HCT116 (cell line): ENCODE data around the gene IER3. TPM values are rescaled to one million over a fixed set of nuclear protein-coding genes. Genes with fewer than 3 reads are reported as not detected.
"Not testable (repeated sequence)": the region's sequence is repeated elsewhere in the genome, so short reads cannot be mapped to it uniquely, and the experiment has no call there.

Source experiments
- ATAC-seq: fragments of 200-7000 bp; cut with Tn5 transposase; 2 replicates; pipeline ENCODE4 v1.9.1; 2020; ENCODE audit warnings: mild to moderate bottlenecking, moderate library complexity
- BruUV-seq: library from RNA; stranded (reverse); fragments of 400-500 nt; replicated peaks from 2 replicates; lab custom pipeline; 2021; lab: Mats Ljungman, UMichigan
- CTCF ChIA-PET: fragments of 300-600 bp; sonication (Branson Sonifier 250); formaldehyde crosslinking; loops from one replicate; lab custom pipeline; 2021; ENCODE audit warnings: antibody characterized with exemption; lab: Charles Lee
- POLR2A ChIA-PET: fragments of 300-600, 350-600 bp; sonication (Branson Sonifier 250); formaldehyde crosslinking; loops from one replicate; lab custom pipeline; 2021; ENCODE audit warnings: antibody characterized with exemption; lab: Charles Lee
- RAD21 ChIA-PET, 2 experiments: fragments of 300-600 bp; sonication (Branson Sonifier 250); formaldehyde crosslinking; loops; one replicate each; lab custom pipeline; 2023; ENCODE audit warnings: low total read pairs in 2 of 2; ENCODE audit not compliant: uncharacterized antibody in 2 of 2, unreplicated experiment in 2 of 2, low non-redundant PET in 1 of 2; lab: Charles Lee
- DNase-seq: peaks from one replicate; pipeline ENCODE4 v3.0.0-alpha.2; 2010; ENCODE audit warnings: low read depth, low spot score
- H2AFZ ChIP-seq: fragments of 200-600 bp; shearing (Covaris generic), sonication (generic); 2 replicates; pipeline ENCODE4 v1.6.1; 2017; ENCODE audit warnings: low read depth, mixed run types, mixed read lengths, antibody characterized with exemption, low read length; ENCODE audit not compliant: poor library complexity, severe bottlenecking
- H3K27ac ChIP-seq: 2 replicates; pipeline ENCODE4 v1.5.1; 2012; ENCODE audit warnings: low read depth, low read length
- H3K27me3 ChIP-seq: fragments of 200-600 bp; sonication (generic); 2 replicates; pipeline ENCODE4 v1.6.1; 2016; ENCODE audit warnings: mixed run types, low read length, mixed read lengths; ENCODE audit not compliant: insufficient read depth
- H3K36me3 ChIP-seq, 2 experiments: fragments of 200-500 bp in 1 of 2; fragments of 200-600 bp in 1 of 2; sonication (Bioruptor generic) in 1 of 2; sonication (generic) in 1 of 2; 2 replicates each; pipeline versions ENCODE4 v1.5.1 to v1.6.1; 2014 to 2016; ENCODE audit warnings: low read length in 2 of 2, inconsistent platforms in 1 of 2, mixed read lengths in 1 of 2, mixed run types in 1 of 2; ENCODE audit not compliant: insufficient read depth in 2 of 2, control insufficient read depth in 1 of 2
- H3K4me1 ChIP-seq, 2 experiments: fragments of 200-600 bp in 1 of 2; sonication (generic) in 1 of 2; 2 replicates each; pipeline versions ENCODE4 v1.5.1 to v1.6.1; 2012 to 2017; ENCODE audit warnings: low read length in 2 of 2, inconsistent platforms in 1 of 2, mild to moderate bottlenecking in 1 of 2, mixed read lengths in 1 of 2, mixed run types in 1 of 2, moderate library complexity in 1 of 2; ENCODE audit not compliant: insufficient read depth in 2 of 2, control insufficient read depth in 1 of 2
- H3K4me2 ChIP-seq: fragments of 200-600 bp; sonication (generic); 2 replicates; pipeline ENCODE4 v1.6.1; 2017; ENCODE audit warnings: mixed run types, low read length, mixed read lengths
- H3K4me3 ChIP-seq, 2 experiments: fragments of 200-600 bp in 1 of 2; sonication (generic) in 1 of 2; replicated peaks in 1 of 2; 2 replicates each; pipeline ENCODE4 v1.5.1; 2011 to 2016; ENCODE audit warnings: low read length in 2 of 2, control low read depth in 1 of 2, low read depth in 1 of 2, mild to moderate bottlenecking in 1 of 2, mixed read lengths in 1 of 2, mixed run types in 1 of 2
- H3K79me2 ChIP-seq: fragments of 200-600 bp; sonication (generic); 2 replicates; pipeline ENCODE4 v1.6.1; 2017; ENCODE audit warnings: mild to moderate bottlenecking, mixed run types, low read length, moderate library complexity, mixed read lengths; ENCODE audit not compliant: insufficient read depth
- H3K9ac ChIP-seq: fragments of 200-600 bp; sonication (generic); 2 replicates; pipeline ENCODE4 v1.6.1; 2016; ENCODE audit warnings: low read length, mixed read lengths
- H3K9me2 ChIP-seq: fragments of 200-600 bp; sonication (generic), shearing (Covaris generic); 2 replicates; pipeline ENCODE4 v1.6.1; 2017; ENCODE audit warnings: mixed run types, mild to moderate bottlenecking, moderate library complexity; ENCODE audit not compliant: insufficient read depth
- H3K9me3 ChIP-seq, 2 experiments: fragments of 200-500 bp in 1 of 2; fragments of 200-600 bp in 1 of 2; sonication (Bioruptor generic) in 1 of 2; sonication (generic) in 1 of 2; 2 replicates each; pipeline ENCODE4 v1.6.1; 2014 to 2017; ENCODE audit warnings: low read length in 2 of 2, mixed read lengths in 2 of 2, inconsistent platforms in 1 of 2, low read depth in 1 of 2, mild to moderate bottlenecking in 1 of 2, mixed run types in 1 of 2, moderate library complexity in 1 of 2; ENCODE audit not compliant: control insufficient read depth in 1 of 2, insufficient read depth in 1 of 2
- H4K20me1 ChIP-seq: fragments of 200-600 bp; sonication (generic), shearing (Covaris generic); 2 replicates; pipeline ENCODE4 v1.6.1; 2017; ENCODE audit warnings: mixed run types, mild to moderate bottlenecking, moderate library complexity; ENCODE audit not compliant: insufficient read depth
- SP1 ChIP-seq: IDR thresholded peaks from 2 replicates; pipeline ENCODE4 v1.6.1; 2012; ENCODE audit warnings: low read depth
- ZFX ChIP-seq: fragments of 450-650 bp; IDR thresholded peaks from 2 replicates; pipeline ENCODE4 v1.6.1; 2017
- intact Hi-C: fragments of 100-400 bp; cut with micrococcal nuclease; formaldehyde crosslinking; loops from 2 replicates; pipeline ENCODE4 v1.10.0; 2022
- total RNA-seq: library from RNA; stranded (reverse); gene quantifications from one replicate; pipeline ENCODE4 v1.2.1, GENCODE V29; 2021; ENCODE audit not compliant: unreplicated experiment

The IER3 gene
- total RNA-seq, 1 experiment from 2014 or later = 952 TPM

DNA sequence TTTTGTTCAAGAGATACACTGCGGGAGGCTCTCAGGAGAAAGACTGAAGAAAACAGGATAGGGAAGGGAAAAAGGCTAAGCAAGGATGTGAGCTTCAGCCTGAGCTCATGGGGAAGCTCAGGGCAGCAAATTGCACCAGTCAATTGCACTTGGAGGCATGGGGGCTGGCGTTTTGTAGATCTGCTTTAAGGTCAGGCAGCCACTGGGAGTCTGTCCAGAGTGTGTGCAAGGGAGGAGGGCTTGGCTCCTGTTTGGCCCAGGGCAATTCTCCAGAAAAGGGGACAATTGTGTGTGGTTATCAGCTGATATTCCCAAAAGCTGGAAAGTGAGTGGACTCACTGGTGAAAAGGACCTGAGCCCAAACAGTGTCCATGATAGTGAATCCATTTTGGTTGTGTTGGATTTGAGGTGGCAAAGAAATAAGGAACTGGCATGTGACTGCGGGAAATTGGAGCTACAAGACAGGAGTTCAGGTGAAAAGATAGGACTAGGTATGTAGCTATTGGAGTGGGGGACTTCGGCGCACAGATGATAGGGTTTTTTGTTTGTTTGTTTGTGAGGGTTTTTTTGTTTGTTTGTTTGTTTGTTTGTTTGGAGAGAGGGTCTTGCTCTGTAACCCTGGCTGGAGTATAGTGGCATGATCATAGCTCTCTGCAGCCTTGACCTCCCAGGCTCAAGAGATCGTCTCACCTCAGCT, 22.3 kb upstream of the IER3 start:
- Histone ChIP-seq H3K9me3 (no peaks in the 10 kb centered on the region), H4K20me1 (no peaks in the 10 kb centered on the region), H3K27me3 (no peaks in the 10 kb centered on the region), H2AFZ (no peak overlapping the region), H3K79me2 (no peaks in the 10 kb centered on the region), H3K27ac (peak overlapping the region; percentile 17; the same call in 1 of the 2 replicates), H3K4me3 (no peak overlapping the region), H3K9me2 (no peaks in the 10 kb centered on the region), H3K36me3 (no peaks in the 10 kb centered on the region), H3K4me1 (peaks cover 76 to 80% of the 10 kb centered on the region in 2 experiments), H3K4me2 (0 out of 2 replicates have a peak overlapping the region, but pooled peaks have one; percentile 8), H3K9ac (0 out of 2 replicates have a peak overlapping the region, but pooled peaks have one; percentile 18)
- no peak for DNase-seq
- CTCF ChIA-PET = interaction anchor here (1.3 kb wide), 1 partner anchor 14 kb away, joined by 3 read pairs; no protein-coding TSS in a partner anchor
- intact Hi-C loops = no loop called here
- ATAC-seq = no peak
- POLR2A ChIA-PET = interaction anchor here (0.8 to 12.4 kb wide), 9 partner anchors 8 to 52 kb away, joined by 3 to 195 read pairs (median 37); partner anchors contain the start of genes FLOT1 and IER3
- RAD21 ChIA-PET = interaction anchor here in 1 of 2 experiments (0.7 kb wide), 1 partner anchor 14 kb away, joined by 3 read pairs; no protein-coding TSS in a partner anchor
- TF ChIP-seq ZFX (no peak), SP1 (no peak)
- BruUV-seq = no TSS peak

DNA sequence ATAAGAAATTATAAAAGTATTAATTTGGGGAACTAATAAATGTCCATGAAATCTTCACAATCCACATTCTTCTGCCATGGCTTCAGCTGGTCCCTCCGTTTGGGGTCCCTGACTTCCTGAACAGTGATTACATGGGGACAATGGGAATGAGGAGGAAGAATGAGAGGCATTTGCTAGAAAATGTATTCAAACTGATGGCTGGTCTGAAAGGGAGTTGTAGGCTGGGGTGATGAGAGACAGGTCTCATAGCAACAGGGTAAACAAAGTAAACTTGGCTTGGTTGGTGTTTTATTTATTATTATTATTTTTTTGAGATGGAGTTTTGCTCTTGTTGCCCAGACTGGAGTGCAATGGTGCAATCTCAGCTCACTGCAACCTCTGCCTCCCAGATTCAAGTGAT, 21.1 kb upstream of the IER3 start:
- H3K27ac ChIP-seq, H2AFZ ChIP-seq, H3K9ac ChIP-seq, H3K27me3 ChIP-seq, H3K4me3 ChIP-seq, H3K36me3 ChIP-seq, intact Hi-C loops, H3K9me3 ChIP-seq, H3K4me2 ChIP-seq, DNase-seq, H3K9me2 ChIP-seq, CTCF ChIA-PET, H4K20me1 ChIP-seq, ATAC-seq, BruUV-seq, H3K79me2 ChIP-seq: not testable (repeated sequence)
- peaks cover 73 to 85% of the 10 kb centered on the region in 2 experiments for H3K4me1 ChIP-seq
- POLR2A ChIA-PET = interaction anchor here (5.3 to 12.4 kb wide), 5 partner anchors 10 to 38 kb away, joined by 37 to 195 read pairs (median 137); partner anchors contain the start of genes FLOT1 and IER3
- RAD21 ChIA-PET = interaction anchor here in 1 of 2 experiments (0.6 kb wide), 1 partner anchor 16 kb away, joined by 3 read pairs; no protein-coding TSS in a partner anchor

DNA sequence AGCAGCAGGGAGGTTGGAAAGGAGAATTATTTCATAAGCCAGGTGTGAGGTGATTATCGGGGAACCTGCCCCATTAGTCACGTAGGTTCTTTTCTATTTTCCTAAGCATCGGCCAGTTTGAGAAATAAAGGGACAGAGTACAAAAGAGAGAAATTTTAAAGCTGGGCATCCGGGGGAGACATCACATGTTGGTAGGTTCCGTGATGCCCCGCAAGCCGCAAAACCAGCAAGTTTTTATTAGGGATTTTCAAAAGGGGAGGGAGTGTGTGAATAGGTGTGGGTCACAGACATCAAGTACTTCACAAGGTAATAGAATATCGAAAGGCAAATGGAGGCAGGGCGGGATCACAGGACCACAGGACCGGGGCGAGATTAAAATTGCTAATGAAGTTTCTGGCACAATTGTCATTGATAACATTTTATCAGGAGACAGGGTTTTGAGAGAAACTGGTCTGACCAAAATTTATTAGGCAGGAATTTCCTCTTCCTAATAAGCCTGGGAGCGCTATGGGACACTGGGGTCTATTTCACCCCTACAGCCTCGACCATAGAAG, 20.2 kb upstream of the IER3 start:
- ATAC-seq, H3K9me3 ChIP-seq, H3K27me3 ChIP-seq, H4K20me1 ChIP-seq, H3K4me3 ChIP-seq, intact Hi-C loops, H3K36me3 ChIP-seq, DNase-seq, H2AFZ ChIP-seq, H3K9me2 ChIP-seq, H3K79me2 ChIP-seq: not testable (repeated sequence)
- ChIA-PET CTCF (interaction anchor here (1.8 kb wide), 1 partner anchor 12 kb away, joined by 7 read pairs; no protein-coding TSS in a partner anchor), POLR2A (interaction anchor here (0.7 to 12.4 kb wide), 10 partner anchors 9 to 51 kb away, joined by 3 to 195 read pairs (median 6); partner anchors contain the start of genes FLOT1 and IER3), RAD21 (interaction anchor here (0.9 to 1.1 kb wide), 2 partner anchors 12 to 47 kb away, joined by 3 to 4 read pairs; no protein-coding TSS in a partner anchor)
- BruUV-seq = TSS peak; percentile 54
- H3K4me1 ChIP-seq = peaks cover 67 to 85% of the 10 kb centered on the region in 2 experiments
- H3K4me2 ChIP-seq = peak overlapping the region; percentile 45
- H3K9ac ChIP-seq = peak overlapping the region; percentile 57
- H3K27ac ChIP-seq = peak overlapping the region; percentile 78
